ENCODE measurements around the gene RNF220. TPM values are rescaled to one million over a fixed set of nuclear protein-coding genes. Genes with fewer than 3 reads are reported as not detected.

The RNF220 gene
- total RNA-seq = 10 to 100 TPM; 50.8 to 58.9 TPM
- 100 to 1,000 TPM in 2 of 6 donors, 10 to 100 TPM in 4; 85.0 to 108 (median 95.6) TPM for polyA plus RNA-seq (ENCODE audit: insufficient read length in 6 of 6)
- long read RNA-seq, donor 1, partial matches to known transcripts = 10 of 18 reads
- long read RNA-seq, donor 1, other reads (novel, unspliced or antisense) = 7 of 18 reads
- long read RNA-seq, donor 2, partial matches to known transcripts = 29 of 37 reads
- long read RNA-seq, donor 2, other reads (novel, unspliced or antisense) = 5 of 37 reads
- long read RNA-seq, donor 3, partial matches to known transcripts = 0 of 14 reads
- long read RNA-seq, donor 3, other reads (novel, unspliced or antisense) = 14 of 14 reads
- long read RNA-seq, donor 4, partial matches to known transcripts = 2 of 5 reads
- long read RNA-seq, donor 4, other reads (novel, unspliced or antisense) = 2 of 5 reads
- long read RNA-seq, donor 5, partial matches to known transcripts = 11 of 24 reads
- long read RNA-seq, donor 5, other reads (novel, unspliced or antisense) = 13 of 24 reads
- long read RNA-seq, donor 6, partial matches to known transcripts = 0 of 7 reads
- long read RNA-seq, donor 6, other reads (novel, unspliced or antisense) = 5 of 7 reads
- long read RNA-seq, donor 7, partial matches to known transcripts = 0 of 1 reads
- long read RNA-seq, donor 7, other reads (novel, unspliced or antisense) = 0 of 1 reads
- long read RNA-seq, donor 8, partial matches to known transcripts = 0 of 20 reads
- long read RNA-seq, donor 8, other reads (novel, unspliced or antisense) = 18 of 20 reads
- long read RNA-seq, donor 9 = 0 reads
- long read RNA-seq, donor 10, partial matches to known transcripts = 5 of 7 reads
- long read RNA-seq, donor 10, other reads (novel, unspliced or antisense) = 1 of 7 reads
- long read RNA-seq, donor 11, partial matches to known transcripts = 0 of 16 reads
- long read RNA-seq, donor 11, other reads (novel, unspliced or antisense) = 13 of 16 reads
- long read RNA-seq, donor 12, partial matches to known transcripts = 0 of 1 reads
- long read RNA-seq, donor 12, other reads (novel, unspliced or antisense) = 0 of 1 reads

GRCh38 chr1:44405031-44405797 lies at the start of gene RNF220:
Gene RNF220 (plus strand): TSS chr1:44405255.
- TF ChIP-seq CTCF (IDR thresholded peaks at IDR 0.05) = no peak
- H3K4me1 ChIP-seq = peaks cover 20 to 49% of the 10 kb centered on the region in 2 donors
- no peaks in the 10 kb centered on the region for H3K9me3 ChIP-seq
- ATAC-seq = peak; percentile 80
- DNase-seq = peak in 3 of 4 donors; percentile 50 to 88 (median 80)
- no peak within 1 kb of the TSS for H3K27ac ChIP-seq
- peak within 1 kb of the TSS; percentile 27 to 41 for H3K4me3 ChIP-seq
- intact Hi-C loops (cut with DNase I) = no loop called here
- H3K27me3 ChIP-seq = peaks cover 84 to 100% of the 10 kb centered on the region in 2 donors
- H3K36me3 ChIP-seq = no peaks in the 10 kb centered on the region

DNA sequence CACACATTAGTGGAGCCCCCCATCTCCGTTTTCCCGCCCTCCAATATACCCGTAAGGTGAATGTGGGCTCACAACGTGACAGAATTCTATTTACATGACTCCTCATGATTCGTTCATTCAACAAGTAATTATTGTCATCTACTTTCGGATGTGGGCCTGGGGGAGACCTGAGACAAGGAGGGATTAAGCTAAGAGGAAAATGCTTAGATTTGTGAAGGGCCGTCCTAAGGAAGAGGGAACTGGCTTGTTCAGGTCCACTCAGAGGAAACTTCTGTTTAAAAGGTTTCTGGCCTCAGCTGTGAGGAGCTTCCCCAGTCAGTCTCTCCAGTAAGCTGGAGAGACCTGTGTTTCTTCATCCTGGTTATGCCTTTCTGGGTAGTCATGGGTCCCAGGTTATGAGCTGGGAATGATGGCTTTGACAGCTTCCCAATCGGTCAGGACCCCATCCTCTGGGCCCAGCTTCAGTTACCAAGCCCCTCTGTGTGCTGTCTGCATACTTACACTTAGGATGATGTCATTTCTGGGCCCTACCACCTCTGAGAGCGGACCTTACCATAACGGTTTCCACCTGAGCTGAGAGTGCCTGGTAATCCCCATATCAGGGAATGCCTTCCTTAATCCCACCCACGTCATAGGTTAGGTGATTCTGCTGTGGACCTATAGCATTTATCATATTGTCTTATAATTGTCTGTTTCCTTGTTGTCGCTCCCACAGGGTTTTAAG lies 49.3 kb upstream of the RNF220 start:
- TF ChIP-seq CTCF (IDR thresholded peaks at IDR 0.05) = no peak
- peak overlapping the region; percentile 83 to 94 for H3K4me3 ChIP-seq
- intact Hi-C loops (cut with DNase I) = no loop called here

GRCh38 chr1:44357710-44358109 lies 47.3 kb upstream of the RNF220 start:
- Histone ChIP-seq H3K27ac (no peak overlapping the region), H3K4me3 (no peak overlapping the region), H3K4me1 (peaks cover 6 to 18% of the 10 kb centered on the region in 2 donors), H3K27me3 (no peaks in the 10 kb centered on the region), H3K36me3 (no peaks in the 10 kb centered on the region), H3K9me3 (no peaks in the 10 kb centered on the region)
- ATAC-seq = no peak
- no peak for DNase-seq
- intact Hi-C loops (cut with DNase I) = no loop called here
- TF ChIP-seq CTCF (IDR thresholded peaks at IDR 0.05) = no peak

More for the DNA sequence above, 49.3 kb upstream of the RNF220 start:
- ATAC-seq (no peak), DNase-seq (no peak)
- Histone ChIP-seq H3K27me3 (no peaks in the 10 kb centered on the region), H3K9me3 (no peaks in the 10 kb centered on the region), H3K27ac (no peak overlapping the region), H3K4me1 (peaks cover 6 to 18% of the 10 kb centered on the region in 2 donors), H3K36me3 (no peaks in the 10 kb centered on the region)

- no peak overlapping the region for H3K27ac ChIP-seq
- DNase-seq (no peak), ATAC-seq (no peak)
- intact Hi-C loops (cut with DNase I) = no loop called here
- no peaks in the 10 kb centered on the region for H3K36me3 ChIP-seq
- H3K27me3 ChIP-seq = no peaks in the 10 kb centered on the region
- no peak for TF ChIP-seq CTCF (IDR thresholded peaks at IDR 0.05)
- no peaks in the 10 kb centered on the region for H3K9me3 ChIP-seq
- H3K4me1 ChIP-seq = peaks cover under 1 to 4% of the 10 kb centered on the region in 2 donors
- no peak overlapping the region for H3K4me3 ChIP-seq
These were observed 45.7 kb upstream of the RNF220 start for GRCh38 chr1:44359234-44359935.
